Right lobe of liver (tissue), 6 donors: ENCODE results near the gene EMC6. TPM values are rescaled to one million over a fixed set of nuclear protein-coding genes. Genes with fewer than 3 reads are reported as not detected.
A peak's percentile ranks its signal among the peaks of the same experiment; 100 is the strongest.

Experiments used
- ATAC-seq, 4 donors: fragments of 200-7000 bp; cut with Tn5 transposase; one replicate each; pipeline ENCODE4 v1.9.1; 2020; ENCODE audit warnings: mild to moderate bottlenecking in 4 of 4, moderate library complexity in 4 of 4
- DNase-seq, 3 donors: peaks; one replicate each; pipeline ENCODE4 v3.0.0-alpha.2; 2020
- H3K27ac ChIP-seq, 3 donors: fragments of 200-600 bp; one replicate each; pipeline ENCODE4 v1.8.0; 2022
- H3K27me3 ChIP-seq, 2 donors: fragments of 200-600 bp; one replicate each; pipeline ENCODE4 v1.8.0; 2022
- H3K36me3 ChIP-seq, 4 donors: fragments of 200-600 bp; sonication (generic) in 1 of 4; one replicate each; pipeline versions ENCODE4 v1.5.1 to v1.8.0; 2017 to 2022; ENCODE audit warnings: control low read depth in 1 of 4
- H3K4me1 ChIP-seq, 4 donors: fragments of 200-600 bp; sonication (generic) in 1 of 4; one replicate each; pipeline versions ENCODE4 v1.5.1 to v1.8.0; 2017 to 2022; ENCODE audit warnings: control low read depth in 1 of 4
- H3K4me3 ChIP-seq, 3 donors: fragments of 200-600 bp; one replicate each; pipeline ENCODE4 v1.8.0; 2022
- H3K9me3 ChIP-seq, 4 donors: fragments of 200-600 bp; sonication (generic) in 1 of 4; one replicate each; pipeline versions ENCODE4 v1.5.1 to v1.8.0; 2017 to 2022; ENCODE audit warnings: control low read depth in 1 of 4
- CTCF ChIP-seq, 4 donors: fragments of 200-600 bp in 3 of 4; fragments of 450-650 bp in 1 of 4; IDR thresholded peaks; one replicate each; pipeline versions ENCODE4 v1.5.1 to v1.8.0; 2016 to 2022; ENCODE audit warnings: antibody characterized with exemption in 4 of 4, mild to moderate bottlenecking in 2 of 4
- POLR2A ChIP-seq: fragments of 450-650 bp; IDR thresholded peaks from one replicate; pipeline ENCODE4 v1.6.1; 2017; ENCODE audit warnings: antibody characterized with exemption, mild to moderate bottlenecking
- WGBS: methylation state at CpG from one replicate; pipeline ENCODE4 v1.1.6; 2018; ENCODE audit warnings: low coverage, low lambda C conversion rate; ENCODE audit not compliant: insufficient coverage; ENCODE audit errors: missing lambda C conversion rate; 5-methylcytosine and 5-hydroxymethylcytosine counted together
- intact Hi-C, 2 donors: fragments of 100-400 bp; cut with DNase I; formaldehyde crosslinking; loops; one replicate each; pipeline versions ENCODE4 v1.11.2 to v1.14.1; 2022
- long read RNA-seq: library from polyadenylated mRNA; unstranded; transcript quantifications from one replicate; pipeline ENCODE4 v2.0.0, GENCODE V29; 2019
- total RNA-seq, 6 experiments: library from RNA; depleted of rRNA in 2 of 6; stranded (reverse); fragments of >200 nt in 2 of 6; fragmentation: NEBNext Ultra II Directional in 3 of 6; extraction: Animal tissue kit (Norgen Biotek cat#: 25700) in 3 of 6; gene quantifications; one replicate each; pipeline versions ENCODE4 v1.1.0 to v1.2.4, GENCODE V29; 2016 to 2023
- donor health status: DM: no; HTN: yes; CAD: no.
- donor health status: DM: no; HTN: no; CAD: no.
- donor health status: DM: no; HTN: no; CAD: no.
- donor health status: DM: no; HTN: yes; CAD: no.
- donor health status: DM: no; HTN: yes; CAD: no.

EMC6 gene
- 10 to 100 TPM; 19.7 to 27.7 (median 24.4) TPM for total RNA-seq
- long read RNA-seq, transcript EMC6-201 (2 exons, 653 nt): major isoform, 22 of 29 reads
- long read RNA-seq, transcript EMC6-202 (2 exons, 762 nt): minor isoform, 6 of 29 reads
- long read RNA-seq, partial matches to known transcripts: 1 of 29 reads
- long read RNA-seq, other reads (novel, unspliced or antisense): 0 of 29 reads

DNA sequence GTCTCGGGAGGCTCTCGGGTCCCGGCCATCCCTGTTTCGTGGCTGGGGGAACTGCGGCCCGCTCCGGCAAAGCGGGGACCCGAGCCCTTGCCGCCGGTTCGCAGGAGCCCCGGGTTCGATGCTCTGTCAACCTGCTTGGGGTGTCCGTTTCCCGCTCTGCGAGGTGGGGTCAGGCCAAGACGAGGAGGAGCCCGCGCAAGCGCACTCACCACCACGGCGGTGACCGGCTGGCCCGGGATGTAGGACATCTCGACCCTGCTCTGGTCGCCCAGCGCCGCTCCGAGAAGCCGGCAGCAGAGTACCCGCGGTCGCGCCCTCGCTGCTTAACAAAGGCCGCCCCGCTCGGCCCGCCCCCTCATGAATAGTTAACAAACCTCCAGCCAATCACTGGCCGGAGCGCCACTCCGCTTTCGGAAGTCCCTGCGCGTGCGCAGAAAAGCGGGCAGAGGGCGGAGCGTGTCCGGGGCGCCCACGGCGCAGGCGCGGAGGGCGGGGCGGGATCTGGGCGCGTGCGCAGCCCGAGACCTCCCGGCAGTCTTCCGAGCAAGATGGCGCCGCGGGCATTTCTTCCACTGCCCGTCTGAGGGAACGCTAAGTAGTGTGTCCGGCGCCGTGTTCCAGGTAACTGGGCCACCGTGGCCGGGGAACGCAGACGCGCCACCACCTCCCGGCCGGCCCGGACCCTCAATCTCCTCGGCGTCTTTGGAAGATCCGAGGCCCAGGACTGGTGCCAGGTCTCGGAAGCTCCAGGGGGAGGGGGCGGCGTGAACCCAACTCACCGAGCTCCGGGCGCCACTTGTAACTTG, at the start of gene EMC6, which contains the start of gene TAX1BP3:
EMC6 (plus strand) TSS at position 534 of the 806 bp plus-strand sequence. CDS start 335 bp downstream, outside the sequence.
TAX1BP3 (minus strand) TSS at position 300 of the 806 bp plus-strand sequence; CDS start at position 248, 52 bp downstream.
- peak within 1 kb of the TSS; percentile 91 to 97 (median 92) for H3K4me3 ChIP-seq
- no peaks in the 10 kb centered on the region for H3K36me3 ChIP-seq
- ATAC-seq (peak; percentile 88 to 96 (median 94)), DNase-seq (peak; percentile 99 to 100 (median 99))
- 0% methylated on average over 14 of the region's 89 CpGs for WGBS
- H3K4me1 ChIP-seq: peaks cover 0 to 17% (median 1%) of the 10 kb centered on the region in 4 donors
- TF ChIP-seq POLR2A (peak; percentile 96), CTCF (IDR thresholded peaks at IDR 0.05) (no peak)
- no peaks in the 10 kb centered on the region for H3K9me3 ChIP-seq
- no peaks in the 10 kb centered on the region for H3K27me3 ChIP-seq
- peak within 1 kb of the TSS; percentile 80 to 92 (median 81) for H3K27ac ChIP-seq
- intact Hi-C loops: no loop called here

- intact Hi-C loops: no loop called here
- WGBS: 92% methylated on average over 4 of the region's 8 CpGs
- DNase-seq (no peak), ATAC-seq (no peak)
- H3K9me3 ChIP-seq: no peaks in the 10 kb centered on the region
- H3K4me3 ChIP-seq: no peak overlapping the region
- peaks cover 8 to 87% (median 48%) of the 10 kb centered on the region in 4 donors for H3K36me3 ChIP-seq
- H3K27me3 ChIP-seq: no peaks in the 10 kb centered on the region
- no peak overlapping the region for H3K27ac ChIP-seq
- H3K4me1 ChIP-seq: peaks cover 0 to 3% (median 0%) of the 10 kb centered on the region in 4 donors
- TF ChIP-seq POLR2A (no peak), CTCF (IDR thresholded peaks at IDR 0.05) (no peak)
Observed at GRCh38 chr17:3621146-3621720, 47.4 kb upstream of the EMC6 start.

DNA sequence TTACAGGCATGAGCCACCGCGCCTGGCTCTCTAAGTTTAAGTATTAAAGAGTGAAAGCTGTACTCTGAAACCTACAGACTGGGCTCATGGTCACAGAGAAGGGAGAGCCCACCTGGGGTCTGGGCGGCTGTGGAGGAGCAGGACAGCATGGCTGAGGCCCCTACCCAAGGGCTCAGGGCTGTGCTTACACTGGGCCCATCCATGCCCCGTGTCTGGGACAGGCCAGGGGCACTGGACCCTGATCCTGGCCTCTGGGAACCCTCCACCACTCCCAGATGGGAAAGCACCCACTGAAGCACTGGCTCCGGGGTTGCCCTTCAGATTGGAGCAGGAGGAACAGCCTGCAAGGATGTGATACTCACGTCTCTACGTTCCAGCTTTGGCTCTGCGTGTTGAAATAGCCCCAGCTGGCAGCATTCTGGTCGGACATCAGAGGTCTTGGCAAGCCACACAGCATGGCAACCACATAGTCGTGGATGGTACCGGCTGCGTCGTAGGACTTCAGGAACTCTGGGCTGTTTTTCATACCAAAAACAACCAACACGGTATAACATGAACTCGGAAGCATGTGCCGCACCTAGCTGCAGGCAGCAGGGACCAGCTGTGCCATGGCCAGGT, 45.5 kb upstream of the EMC6 start:
- H3K4me3 ChIP-seq: no peak overlapping the region
- no peak overlapping the region for H3K27ac ChIP-seq
- H3K36me3 ChIP-seq: peaks cover 8 to 88% (median 48%) of the 10 kb centered on the region in 4 donors
- H3K27me3 ChIP-seq: no peaks in the 10 kb centered on the region
- 100% methylated on average over 1 of the region's 16 CpGs for WGBS
- no peaks in the 10 kb centered on the region for H3K9me3 ChIP-seq
- peak in 2 of 4 donors; percentile 11 to 33 for ATAC-seq
- DNase-seq: no peak
- no peaks in the 10 kb centered on the region for H3K4me1 ChIP-seq
- TF ChIP-seq POLR2A (no peak), CTCF (IDR thresholded peaks at IDR 0.05) (no peak)
- intact Hi-C loops: no loop called here
